SK-N-SH treated with all-trans-retinoic acid at 6 μM for 48 hours (cell line): ENCODE data around the gene SDK2.

Experiments
- ATAC-seq: fragments of 200-7000 bp; cut with Tn5 transposase; 3 replicates; pipeline ENCODE4 v1.9.1; 2020; ENCODE audit warnings: mild to moderate bottlenecking, moderate library complexity
- ARNTL ChIP-seq: fragments of 450-650 bp; formaldehyde crosslinking; IDR thresholded peaks from 2 replicates; pipeline ENCODE4 v1.5.0; 2020; ENCODE audit warnings: low read depth, mild to moderate bottlenecking, moderate library complexity, borderline replicate concordance
- BACH2 ChIP-seq: fragments of 250-450 bp; sonication (Bioruptor Pico); IDR thresholded peaks from 2 replicates; pipeline ENCODE4 v1.9.0; 2021; ENCODE audit warnings: mild to moderate bottlenecking, borderline replicate concordance
- CREB5 ChIP-seq: fragments of 250-450 bp; sonication (Bioruptor Pico); IDR thresholded peaks from 2 replicates; pipeline ENCODE4 v1.5.1; 2020; ENCODE audit warnings: low read depth, mild to moderate bottlenecking, moderate library complexity
- CSRNP3 ChIP-seq: fragments of 250-450 bp; sonication (Bioruptor Pico); IDR thresholded peaks from 2 replicates; pipeline ENCODE4 v1.5.1; 2021; ENCODE audit warnings: mild to moderate bottlenecking, moderate library complexity
- ESRRG ChIP-seq: fragments of 250-450 bp; sonication (Bioruptor Pico); IDR thresholded peaks from 2 replicates; pipeline ENCODE4 v1.6.1; 2021; ENCODE audit warnings: mild to moderate bottlenecking
- ISL1 ChIP-seq: fragments of 250-450 bp; sonication (Bioruptor Pico); IDR thresholded peaks from 2 replicates; pipeline ENCODE4 v2.1.2; 2022; ENCODE audit warnings: mild to moderate bottlenecking, moderate library complexity
- OSR1 ChIP-seq: fragments of 250-450 bp; sonication (Bioruptor Pico); IDR thresholded peaks from 2 replicates; pipeline ENCODE4 v1.8.0; 2022; ENCODE audit warnings: moderate library complexity, mild to moderate bottlenecking, inconsistent platforms
- PATZ1 ChIP-seq: fragments of 250-450 bp; sonication (Bioruptor Pico); IDR thresholded peaks from 2 replicates; pipeline ENCODE4 v1.8.0; 2020; ENCODE audit warnings: mild to moderate bottlenecking, moderate library complexity, borderline replicate concordance
- PPARA ChIP-seq: fragments of 250-450 bp; sonication (Bioruptor Pico); IDR thresholded peaks from 2 replicates; pipeline ENCODE4 v1.5.0; 2020; ENCODE audit warnings: mild to moderate bottlenecking, borderline replicate concordance
- RARB ChIP-seq: fragments of 250-450 bp; sonication (Bioruptor Pico); IDR thresholded peaks from 2 replicates; pipeline ENCODE4 v1.8.0; 2021; ENCODE audit warnings: mild to moderate bottlenecking, moderate library complexity
- SNAI2 ChIP-seq: fragments of 250-450 bp; sonication (Bioruptor Pico); IDR thresholded peaks from 2 replicates; pipeline ENCODE4 v1.5.0; 2020; ENCODE audit warnings: mild to moderate bottlenecking, moderate library complexity
- TCF4 ChIP-seq: fragments of 250-450 bp; sonication (Bioruptor Pico); IDR thresholded peaks from 2 replicates; pipeline ENCODE4 v1.8.0; 2021; ENCODE audit warnings: mild to moderate bottlenecking, moderate library complexity, borderline replicate concordance
- TOX ChIP-seq: fragments of 250-450 bp; sonication (Bioruptor Pico); IDR thresholded peaks from 2 replicates; pipeline ENCODE4 v1.8.0; 2021; ENCODE audit warnings: mild to moderate bottlenecking, moderate library complexity, borderline replicate concordance
- TSHZ2 ChIP-seq: fragments of 250-450 bp; sonication (Bioruptor Pico); IDR thresholded peaks from 2 replicates; pipeline ENCODE4 v1.5.0; 2020; ENCODE audit warnings: mild to moderate bottlenecking, moderate library complexity
- ZC3H10 ChIP-seq: fragments of 250-450 bp; sonication (Bioruptor Pico); IDR thresholded peaks from 2 replicates; pipeline ENCODE4 v1.5.1; 2021; ENCODE audit warnings: mild to moderate bottlenecking, moderate library complexity
- ZFP3 ChIP-seq: fragments of 250-450 bp; sonication (Bioruptor Pico); IDR thresholded peaks from 2 replicates; pipeline ENCODE4 v1.5.0; 2020; ENCODE audit warnings: mild to moderate bottlenecking, moderate library complexity
- ZFP30 ChIP-seq: fragments of 450-650 bp; formaldehyde crosslinking; IDR thresholded peaks from 2 replicates; pipeline ENCODE4 v1.5.0; 2022; ENCODE audit warnings: mild to moderate bottlenecking, moderate library complexity
- ZNF565 ChIP-seq: fragments of 450-650 bp; formaldehyde crosslinking; conservative IDR thresholded peaks from 2 replicates; pipeline ENCODE4 v1.5.0; 2020; ENCODE audit warnings: low read depth, mild to moderate bottlenecking, moderate library complexity
- ZNF8 ChIP-seq: fragments of 450-650 bp; formaldehyde crosslinking; IDR thresholded peaks from 2 replicates; pipeline ENCODE4 v1.5.0; 2020; ENCODE audit warnings: mild to moderate bottlenecking, moderate library complexity

Gene SDK2

GRCh38 chr17:73453090-73453489 lies 191.2 kb downstream of the SDK2 start:
- TF ChIP-seq OSR1 (CRISPR knock-in tag) (no peak), ISL1 (CRISPR knock-in tag) (no peak), RARB (CRISPR knock-in tag) (no peak), TCF4 (CRISPR knock-in tag) (no peak), TOX (CRISPR knock-in tag) (no peak), ZC3H10 (CRISPR knock-in tag) (no peak), TSHZ2 (no peak), ARNTL (CRISPR knock-in tag) (no peak), ZFP30 (CRISPR knock-in tag) (no peak), PATZ1 (CRISPR knock-in tag) (no peak)
- ATAC-seq, result no peak

GRCh38 chr17:73452009-73452408 lies 192.2 kb downstream of the SDK2 start:
- TF ChIP-seq TCF4 (CRISPR knock-in tag) (peak; percentile 29; the same call in 1 of the 2 replicates), ZFP30 (CRISPR knock-in tag) (no peak), ZFP3 (CRISPR knock-in tag) (no peak)
- TF ChIP-seq, all 23 proteins: peak for 1
- no peak; the same call in 2 of the 3 replicates for ATAC-seq

GRCh38 chr17:73447319-73447718 lies 196.9 kb downstream of the SDK2 start:
- no peak for TF ChIP-seq SNAI2 (CRISPR knock-in tag)
- TF ChIP-seq ARNTL (CRISPR knock-in tag), result no peak
- no peak for TF ChIP-seq PPARA (CRISPR knock-in tag)
- no peak for TF ChIP-seq ZNF565 (CRISPR knock-in tag)
- TF ChIP-seq CSRNP3 (CRISPR knock-in tag), result no peak
- TF ChIP-seq BACH2, result no peak
- no peak for ATAC-seq

GRCh38 chr17:73446617-73447016 lies 197.6 kb downstream of the SDK2 start:
- no peak for ATAC-seq
- TF ChIP-seq PPARA (CRISPR knock-in tag), result no peak
- no peak for TF ChIP-seq ZNF8 (CRISPR knock-in tag)
- TF ChIP-seq ISL1 (CRISPR knock-in tag), result no peak
- TF ChIP-seq ZFP30 (CRISPR knock-in tag), result no peak
- no peak for TF ChIP-seq TSHZ2
- no peak for TF ChIP-seq ESRRG (CRISPR knock-in tag)
- no peak for TF ChIP-seq ZNF565 (CRISPR knock-in tag)
- no peak for TF ChIP-seq TCF4 (CRISPR knock-in tag)
- TF ChIP-seq SNAI2 (CRISPR knock-in tag), result no peak
- no peak for TF ChIP-seq RARB (CRISPR knock-in tag)
- no peak for TF ChIP-seq CREB5
- no peak for TF ChIP-seq PATZ1 (CRISPR knock-in tag)
- TF ChIP-seq ZC3H10 (CRISPR knock-in tag), result no peak
- no peak for TF ChIP-seq CSRNP3 (CRISPR knock-in tag)
- no peak for TF ChIP-seq OSR1 (CRISPR knock-in tag)
